ENCODE measurements around the gene ATG16L1.

DNA sequence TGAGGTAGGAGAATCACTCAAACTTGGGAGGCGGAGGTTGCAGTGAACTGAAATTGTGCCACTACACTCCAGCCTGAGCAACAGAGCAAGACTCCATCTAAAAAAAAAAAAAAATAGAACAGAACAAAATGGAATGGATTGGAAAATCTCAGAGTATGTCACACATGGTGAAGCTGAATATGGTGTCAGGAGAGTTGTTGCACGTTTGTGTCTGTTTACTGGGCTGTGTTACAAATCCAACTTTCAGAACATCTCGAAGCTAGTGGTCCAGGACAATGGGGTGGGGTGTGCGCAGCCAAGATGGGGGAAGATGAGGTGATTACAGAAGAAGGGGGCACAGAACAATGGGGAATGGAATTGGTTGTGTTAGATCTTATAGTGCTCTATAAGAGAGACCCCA, 73.8 kb downstream of the ATG16L1 start:
- TF ChIP-seq, protein P1, sequence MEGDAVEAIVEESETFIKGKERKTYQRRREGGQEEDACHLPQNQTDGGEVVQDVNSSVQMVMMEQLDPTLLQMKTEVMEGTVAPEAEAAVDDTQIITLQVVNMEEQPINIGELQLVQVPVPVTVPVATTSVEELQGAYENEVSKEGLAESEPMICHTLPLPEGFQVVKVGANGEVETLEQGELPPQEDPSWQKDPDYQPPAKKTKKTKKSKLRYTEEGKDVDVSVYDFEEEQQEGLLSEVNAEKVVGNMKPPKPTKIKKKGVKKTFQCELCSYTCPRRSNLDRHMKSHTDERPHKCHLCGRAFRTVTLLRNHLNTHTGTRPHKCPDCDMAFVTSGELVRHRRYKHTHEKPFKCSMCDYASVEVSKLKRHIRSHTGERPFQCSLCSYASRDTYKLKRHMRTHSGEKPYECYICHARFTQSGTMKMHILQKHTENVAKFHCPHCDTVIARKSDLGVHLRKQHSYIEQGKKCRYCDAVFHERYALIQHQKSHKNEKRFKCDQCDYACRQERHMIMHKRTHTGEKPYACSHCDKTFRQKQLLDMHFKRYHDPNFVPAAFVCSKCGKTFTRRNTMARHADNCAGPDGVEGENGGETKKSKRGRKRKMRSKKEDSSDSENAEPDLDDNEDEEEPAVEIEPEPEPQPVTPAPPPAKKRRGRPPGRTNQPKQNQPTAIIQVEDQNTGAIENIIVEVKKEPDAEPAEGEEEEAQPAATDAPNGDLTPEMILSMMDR (IDR thresholded peaks at IDR 0.05) = no peak
- no peak for TF ChIP-seq POLR2AphosphoS5 (IDR thresholded peaks at IDR 0.05)
